Measurements from ENCODE around the gene FBXO34.

FBXO34 gene

DNA sequence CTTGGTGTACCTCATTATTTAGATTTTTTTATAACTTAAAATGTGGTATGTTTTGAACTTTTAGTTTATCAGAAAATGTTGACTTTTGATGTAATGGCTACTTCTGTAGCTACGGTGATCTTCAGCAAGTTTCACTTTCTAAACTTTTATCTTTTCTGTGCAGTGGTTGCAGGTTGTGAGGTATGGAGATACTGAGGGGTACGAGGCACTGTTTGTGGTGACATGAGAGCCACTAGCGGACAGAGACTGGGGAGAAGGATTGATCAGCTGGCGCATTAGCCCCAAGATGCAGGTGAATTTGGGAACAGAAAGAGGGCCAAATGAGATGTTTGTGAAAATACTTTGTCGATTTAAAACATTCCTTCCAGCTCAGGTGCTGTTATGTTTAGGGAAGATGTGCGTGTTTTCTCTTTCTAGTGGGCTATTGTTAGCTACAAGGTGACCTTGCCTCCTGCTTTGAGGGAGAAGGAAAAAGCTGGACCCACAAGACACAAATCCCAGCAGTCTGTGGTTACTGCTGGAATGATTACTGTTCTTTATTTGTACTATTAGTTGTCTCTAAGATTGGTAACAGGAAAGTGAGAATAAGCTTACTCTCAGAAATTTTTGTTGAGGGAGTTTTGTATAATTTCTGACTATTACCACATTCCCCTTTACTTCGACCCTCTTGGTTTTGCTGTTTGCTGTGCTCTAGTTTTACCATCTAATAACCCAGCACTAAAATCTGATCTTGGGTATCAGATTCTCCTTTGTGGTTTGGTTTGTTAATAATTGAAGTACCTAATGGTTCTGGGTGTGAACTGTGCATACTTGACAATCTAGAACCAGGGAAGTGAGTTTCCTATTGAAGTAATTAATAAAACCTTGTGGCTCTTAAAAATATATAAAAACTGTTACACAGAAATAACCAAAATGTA is 61.7 kb downstream of the FBXO34 start:
- Histone ChIP-seq H3K4me2 (ENCODE audit: low read length) (no peak overlapping the region), H3K27me3 (ENCODE audit: control insufficient read depth, insufficient read depth, low read length) (no peaks in the 10 kb centered on the region), H3K4me3 (ENCODE audit: low read depth, low read length) (no peak overlapping the region), H3K9ac (no peak overlapping the region), H3K36me3 (ENCODE audit: control insufficient read depth, insufficient read depth, low read length) (no peaks in the 10 kb centered on the region), H3K79me2 (peaks cover 4% of the 10 kb centered on the region), H3K27ac (no peak overlapping the region), H3K4me1 (peaks cover 6% of the 10 kb centered on the region), H3K9me3 (ENCODE audit: control insufficient read depth, low read length) (no peaks in the 10 kb centered on the region), H2AFZ (no peak overlapping the region)
- TF ChIP-seq, protein P1, sequence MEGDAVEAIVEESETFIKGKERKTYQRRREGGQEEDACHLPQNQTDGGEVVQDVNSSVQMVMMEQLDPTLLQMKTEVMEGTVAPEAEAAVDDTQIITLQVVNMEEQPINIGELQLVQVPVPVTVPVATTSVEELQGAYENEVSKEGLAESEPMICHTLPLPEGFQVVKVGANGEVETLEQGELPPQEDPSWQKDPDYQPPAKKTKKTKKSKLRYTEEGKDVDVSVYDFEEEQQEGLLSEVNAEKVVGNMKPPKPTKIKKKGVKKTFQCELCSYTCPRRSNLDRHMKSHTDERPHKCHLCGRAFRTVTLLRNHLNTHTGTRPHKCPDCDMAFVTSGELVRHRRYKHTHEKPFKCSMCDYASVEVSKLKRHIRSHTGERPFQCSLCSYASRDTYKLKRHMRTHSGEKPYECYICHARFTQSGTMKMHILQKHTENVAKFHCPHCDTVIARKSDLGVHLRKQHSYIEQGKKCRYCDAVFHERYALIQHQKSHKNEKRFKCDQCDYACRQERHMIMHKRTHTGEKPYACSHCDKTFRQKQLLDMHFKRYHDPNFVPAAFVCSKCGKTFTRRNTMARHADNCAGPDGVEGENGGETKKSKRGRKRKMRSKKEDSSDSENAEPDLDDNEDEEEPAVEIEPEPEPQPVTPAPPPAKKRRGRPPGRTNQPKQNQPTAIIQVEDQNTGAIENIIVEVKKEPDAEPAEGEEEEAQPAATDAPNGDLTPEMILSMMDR (IDR thresholded peaks at IDR 0.05): no peak

DNA sequence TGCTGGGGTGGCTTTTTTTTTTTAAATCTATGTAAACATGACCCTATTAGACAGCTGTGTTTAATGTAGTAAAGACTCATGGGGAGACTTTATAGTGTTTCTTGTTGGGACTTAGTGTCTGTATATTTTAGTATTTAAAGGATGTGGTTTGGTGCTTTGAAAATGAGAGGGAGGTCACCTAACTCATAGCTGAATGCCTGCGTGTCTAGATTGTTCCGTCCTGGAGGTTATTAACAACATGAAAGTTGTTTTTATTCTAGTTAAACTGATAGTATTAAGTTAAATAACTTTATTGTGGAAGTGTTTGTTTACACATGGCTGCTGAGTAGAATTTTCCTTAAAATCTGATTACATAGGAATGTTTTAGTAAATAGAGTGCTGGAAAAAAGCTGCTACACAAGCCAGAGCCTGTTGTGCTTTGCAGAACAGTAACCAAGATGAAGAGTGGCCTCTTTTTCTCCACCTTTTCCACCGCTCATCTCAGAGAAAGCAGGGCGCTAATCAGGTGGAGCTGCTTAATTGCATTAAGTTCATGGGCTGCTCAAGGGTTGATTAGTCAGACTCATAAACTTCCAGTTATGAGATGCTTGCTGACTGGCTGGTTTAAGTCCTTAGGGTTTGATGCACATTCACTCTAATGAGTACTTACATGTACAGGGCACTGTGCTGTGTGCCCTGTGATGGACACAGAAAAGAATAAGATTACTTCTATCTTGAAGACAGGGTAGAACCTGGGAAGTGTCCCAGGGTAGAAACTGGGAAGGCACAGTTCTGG is 62.7 kb downstream of the FBXO34 start:
- Histone ChIP-seq H3K36me3 (ENCODE audit: control insufficient read depth, insufficient read depth, low read length) (no peaks in the 10 kb centered on the region), H3K4me2 (ENCODE audit: low read length) (no peak overlapping the region), H3K27me3 (ENCODE audit: control insufficient read depth, insufficient read depth, low read length) (no peaks in the 10 kb centered on the region), H3K4me3 (ENCODE audit: low read depth, low read length) (no peak overlapping the region), H2AFZ (no peak overlapping the region), H3K4me1 (peaks cover 3% of the 10 kb centered on the region), H3K79me2 (peaks cover 10% of the 10 kb centered on the region), H3K9me3 (ENCODE audit: control insufficient read depth, low read length) (no peaks in the 10 kb centered on the region), H3K27ac (no peak overlapping the region), H3K9ac (no peak overlapping the region)
- TF ChIP-seq, protein P1 (IDR thresholded peaks at IDR 0.05): no peak

DNA sequence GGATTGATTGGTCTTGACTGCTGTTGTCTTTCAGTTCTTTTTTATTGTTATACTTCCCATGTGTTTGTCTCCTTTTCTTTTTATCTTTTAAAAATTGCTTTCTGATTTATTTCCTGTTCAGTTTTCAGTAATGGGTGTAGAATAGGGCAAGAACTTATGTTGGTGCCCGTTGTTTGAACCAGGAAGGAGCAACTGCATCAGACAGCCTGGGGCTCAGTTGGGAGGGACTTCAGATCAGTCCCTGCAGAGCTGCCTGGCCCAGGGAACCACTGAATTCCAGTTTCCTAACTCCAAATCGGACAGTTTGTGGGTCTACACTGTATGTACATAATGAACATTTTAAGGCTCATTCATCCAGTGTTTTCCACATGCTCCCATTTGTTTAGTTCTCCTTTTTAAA is 64.9 kb downstream of the FBXO34 start:
- peaks cover 10% of the 10 kb centered on the region for H3K79me2 ChIP-seq

DNA sequence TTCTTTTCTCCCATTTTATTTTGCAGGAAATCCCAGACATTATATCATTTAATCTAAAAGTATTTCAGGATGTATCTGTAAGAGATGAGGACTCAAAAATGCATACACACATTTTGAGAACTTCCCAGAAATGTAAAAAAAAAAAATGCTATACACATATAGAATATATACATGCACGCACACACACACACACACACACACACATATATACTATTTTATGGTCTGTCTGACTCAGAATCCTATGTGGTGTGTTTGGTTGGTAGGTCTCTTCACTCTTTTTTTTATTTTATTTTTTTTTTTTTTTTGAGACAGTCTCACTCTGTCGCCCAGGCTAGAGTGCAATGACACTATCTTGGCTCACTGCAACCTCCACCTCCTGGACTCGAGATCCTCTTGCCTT is 65.5 kb downstream of the FBXO34 start:
- H3K9me3 ChIP-seq (ENCODE audit: control insufficient read depth, low read length): no peaks in the 10 kb centered on the region
- H3K27ac ChIP-seq: no peak overlapping the region
- H3K27me3 ChIP-seq (ENCODE audit: control insufficient read depth, insufficient read depth, low read length): no peaks in the 10 kb centered on the region

More for the DNA sequence above, 64.9 kb downstream of the FBXO34 start:
- Histone ChIP-seq H3K4me3 (ENCODE audit: low read depth, low read length) (no peak overlapping the region), H3K9me3 (ENCODE audit: control insufficient read depth, low read length) (no peaks in the 10 kb centered on the region), H3K4me1 (peaks cover 5% of the 10 kb centered on the region), H3K27me3 (ENCODE audit: control insufficient read depth, insufficient read depth, low read length) (no peaks in the 10 kb centered on the region), H3K9ac (no peak overlapping the region), H3K4me2 (ENCODE audit: low read length) (no peak overlapping the region), H2AFZ (no peak overlapping the region), H3K27ac (no peak overlapping the region), H3K36me3 (ENCODE audit: control insufficient read depth, insufficient read depth, low read length) (no peaks in the 10 kb centered on the region)
- TF ChIP-seq, protein P1 (IDR thresholded peaks at IDR 0.05): no peak

More for the DNA sequence above, 65.5 kb downstream of the FBXO34 start:
- Histone ChIP-seq H3K4me3 (ENCODE audit: low read depth, low read length) (no peak overlapping the region), H3K79me2 (peaks cover 10% of the 10 kb centered on the region), H3K4me1 (peaks cover 5% of the 10 kb centered on the region), H2AFZ (no peak overlapping the region), H3K36me3 (ENCODE audit: control insufficient read depth, insufficient read depth, low read length) (no peaks in the 10 kb centered on the region), H3K9ac (no peak overlapping the region), H3K4me2 (ENCODE audit: low read length) (no peak overlapping the region)
- TF ChIP-seq, protein P1 (IDR thresholded peaks at IDR 0.05): no peak

All from parathyroid adenoma (tissue), 2 donors.